OCI-LY3 (cell line): ENCODE measurements around the gene WFIKKN2.

Experiments used
- H2AFZ ChIP-seq: fragments of 200-600, 300-600 bp; shearing (Covaris generic); 2 replicates; pipeline ENCODE4 v1.6.0; 2014; ENCODE audit warnings: antibody characterized with exemption, low read depth, low read length
- H3K27ac ChIP-seq: fragments of 200-600, 300-600 bp; sonication (generic); 2 replicates; pipeline ENCODE4 v1.5.1; 2014; ENCODE audit warnings: mild to moderate bottlenecking, low read length, moderate library complexity, mixed read lengths
- H3K27me3 ChIP-seq: fragments of 200-600, 300-600 bp; sonication (generic); 2 replicates; pipeline ENCODE4 v1.6.1; 2014; ENCODE audit warnings: low read depth, low read length, mixed read lengths
- H3K36me3 ChIP-seq: fragments of 200-600, 300-600 bp; sonication (generic); replicated peaks from 2 replicates; pipeline ENCODE3; 2014; ENCODE audit warnings: low read depth, low read length, mixed read lengths
- H3K4me1 ChIP-seq: fragments of 300-600, 200-600 bp; sonication (generic); 2 replicates; pipeline ENCODE4 v1.6.1; 2014; ENCODE audit warnings: low read length, mixed read lengths
- H3K4me2 ChIP-seq: fragments of 200-600, 300-600 bp; sonication (generic); 2 replicates; pipeline ENCODE4 v1.6.1; 2014; ENCODE audit warnings: low read length, mixed read lengths
- H3K4me3 ChIP-seq: fragments of 300-600, 200-600 bp; sonication (generic); 2 replicates; pipeline ENCODE4 v1.5.1; 2014; ENCODE audit warnings: antibody characterized with exemption, mild to moderate bottlenecking, low read length, moderate library complexity
- H3K79me2 ChIP-seq: fragments of 300-600, 200-600 bp; shearing (Covaris generic); 2 replicates; pipeline ENCODE4 v1.6.1; 2014; ENCODE audit warnings: mild to moderate bottlenecking, low read length, mixed read lengths
- H3K9ac ChIP-seq: fragments of 300-600, 200-600 bp; shearing (Covaris generic); 2 replicates; pipeline ENCODE4 v1.6.0; 2014; ENCODE audit warnings: mild to moderate bottlenecking, low read length, moderate library complexity
- H3K9me3 ChIP-seq: fragments of 200-600, 300-600 bp; shearing (Covaris generic); 2 replicates; pipeline ENCODE4 v1.6.1; 2014; ENCODE audit warnings: low read length, mixed read lengths; ENCODE audit not compliant: insufficient read depth
- H4K20me1 ChIP-seq: fragments of 200-600, 300-600 bp; sonication (generic); 2 replicates; pipeline ENCODE4 v1.6.1; 2016; ENCODE audit warnings: low read length, mixed read lengths; ENCODE audit not compliant: insufficient read depth
- CTCF ChIP-seq: fragments of 200-600, 300-600 bp; sonication (generic); IDR thresholded peaks from 2 replicates; pipeline ENCODE4 v1.5.1; 2014; ENCODE audit warnings: antibody characterized with exemption, low read length, low read depth
- EZH2phosphoT487 ChIP-seq: fragments of 200-600 bp; shearing (Covaris generic); IDR thresholded peaks from 2 replicates; pipeline ENCODE4 v1.6.1; 2018; ENCODE audit warnings: antibody characterized with exemption, mixed run types, low read depth

The WFIKKN2 gene

GRCh38 chr17:50807009-50807408 lies 28.4 kb upstream of the WFIKKN2 start:
- no peak overlapping the region for H3K4me2 ChIP-seq
- no peak overlapping the region for H3K9ac ChIP-seq
- H3K4me1 ChIP-seq = no peaks in the 10 kb centered on the region
- no peaks in the 10 kb centered on the region for H3K36me3 ChIP-seq
- H3K79me2 ChIP-seq = no peaks in the 10 kb centered on the region
- no peak overlapping the region for H3K27ac ChIP-seq
- H4K20me1 ChIP-seq = no peaks in the 10 kb centered on the region
- peaks cover 8% of the 10 kb centered on the region; the same call in 1 of the 2 replicates for H3K27me3 ChIP-seq
- H3K4me3 ChIP-seq = no peak overlapping the region
- no peak for TF ChIP-seq CTCF
- TF ChIP-seq EZH2phosphoT487 = no peak
- no peak overlapping the region for H2AFZ ChIP-seq
- no peaks in the 10 kb centered on the region for H3K9me3 ChIP-seq

GRCh38 chr17:50807675-50808074 lies 27.7 kb upstream of the WFIKKN2 start:
- Histone ChIP-seq H2AFZ (no peak overlapping the region), H3K4me1 (no peaks in the 10 kb centered on the region), H3K4me3 (no peak overlapping the region), H3K27me3 (peaks cover 8% of the 10 kb centered on the region; the same call in 1 of the 2 replicates), H3K9ac (no peak overlapping the region), H3K4me2 (no peak overlapping the region), H4K20me1 (no peaks in the 10 kb centered on the region), H3K79me2 (no peaks in the 10 kb centered on the region), H3K27ac (no peak overlapping the region), H3K9me3 (no peaks in the 10 kb centered on the region), H3K36me3 (no peaks in the 10 kb centered on the region)
- TF ChIP-seq CTCF = no peak
- no peak for TF ChIP-seq EZH2phosphoT487

- no peak for TF ChIP-seq EZH2phosphoT487
- no peak for TF ChIP-seq CTCF
- no peaks in the 10 kb centered on the region for H3K9me3 ChIP-seq
- no peaks in the 10 kb centered on the region for H4K20me1 ChIP-seq
- H3K79me2 ChIP-seq = no peaks in the 10 kb centered on the region
- no peak overlapping the region for H3K4me3 ChIP-seq
- no peak overlapping the region for H3K9ac ChIP-seq
- H3K36me3 ChIP-seq = no peaks in the 10 kb centered on the region
- no peak overlapping the region for H3K27ac ChIP-seq
- no peak overlapping the region for H3K4me2 ChIP-seq
- no peak overlapping the region for H2AFZ ChIP-seq
- peaks cover 8% of the 10 kb centered on the region; the same call in 1 of the 2 replicates for H3K27me3 ChIP-seq
- H3K4me1 ChIP-seq = no peaks in the 10 kb centered on the region
Observed at GRCh38 chr17:50808413-50808812, 27.0 kb upstream of the WFIKKN2 start.

DNA sequence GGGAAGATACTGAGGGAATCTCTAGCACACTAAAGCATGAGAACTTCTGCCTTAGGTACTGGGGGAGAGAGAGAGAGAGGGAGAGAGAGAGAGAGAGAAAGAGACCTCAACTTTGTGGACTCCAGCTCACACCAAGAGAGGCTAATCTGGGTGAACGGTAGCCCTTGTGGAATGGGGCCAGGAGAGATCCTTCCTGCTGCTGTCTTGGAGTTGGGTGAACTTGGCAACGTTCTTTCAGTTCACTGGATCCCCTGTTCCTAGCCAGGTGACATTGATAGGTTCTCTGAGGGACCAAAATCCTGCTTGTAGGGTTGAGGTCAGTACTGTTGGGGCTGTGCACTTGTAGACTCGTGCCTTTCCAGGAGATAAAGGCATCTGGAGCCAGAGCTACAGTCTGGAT lies 26.5 kb upstream of the WFIKKN2 start:
- Histone ChIP-seq H2AFZ (no peak overlapping the region), H3K4me3 (no peak overlapping the region), H3K27me3 (peaks cover 8% of the 10 kb centered on the region; the same call in 1 of the 2 replicates), H3K9ac (no peak overlapping the region), H3K36me3 (no peaks in the 10 kb centered on the region), H3K4me2 (no peak overlapping the region), H3K9me3 (no peaks in the 10 kb centered on the region), H3K4me1 (no peaks in the 10 kb centered on the region), H3K27ac (no peak overlapping the region), H4K20me1 (no peaks in the 10 kb centered on the region), H3K79me2 (no peaks in the 10 kb centered on the region)
- TF ChIP-seq EZH2phosphoT487 = no peak
- TF ChIP-seq CTCF = no peak
